Panc1 (cell line): ENCODE measurements around the gene ITGAL.

Experiments used
- POLR2AphosphoS5 ChIP-seq: IDR thresholded peaks from 2 replicates; pipeline ENCODE4 v1.6.1; 2012; ENCODE audit warnings: mild to moderate bottlenecking, low read depth, low read length, moderate library complexity
- REST ChIP-seq, 2 experiments: IDR thresholded peaks; 2 replicates each; pipeline ENCODE4 v1.6.1; 2011 to 2012; ENCODE audit warnings: low read depth in 2 of 2, control low read depth in 1 of 2, low read length in 1 of 2, mild to moderate bottlenecking in 1 of 2, moderate library complexity in 1 of 2; ENCODE audit not compliant: insufficient read depth in 1 of 2
- SIN3A ChIP-seq: IDR thresholded peaks from 2 replicates; pipeline ENCODE4 v1.6.1; 2012; ENCODE audit warnings: low read depth, mild to moderate bottlenecking, low read length, moderate library complexity, borderline replicate concordance; ENCODE audit not compliant: insufficient read depth
- TCF7L2 ChIP-seq: IDR thresholded peaks from 2 replicates; pipeline ENCODE4 v1.6.1; 2011; ENCODE audit warnings: mild to moderate bottlenecking, low read depth, low read length, inconsistent platforms
- TF ChIP-seq, protein P1 (sequence below): fragments of 450-650 bp; IDR thresholded peaks from 2 replicates; pipeline ENCODE4 v1.5.1; 2017; ENCODE audit warnings: mild to moderate bottlenecking

DNA sequence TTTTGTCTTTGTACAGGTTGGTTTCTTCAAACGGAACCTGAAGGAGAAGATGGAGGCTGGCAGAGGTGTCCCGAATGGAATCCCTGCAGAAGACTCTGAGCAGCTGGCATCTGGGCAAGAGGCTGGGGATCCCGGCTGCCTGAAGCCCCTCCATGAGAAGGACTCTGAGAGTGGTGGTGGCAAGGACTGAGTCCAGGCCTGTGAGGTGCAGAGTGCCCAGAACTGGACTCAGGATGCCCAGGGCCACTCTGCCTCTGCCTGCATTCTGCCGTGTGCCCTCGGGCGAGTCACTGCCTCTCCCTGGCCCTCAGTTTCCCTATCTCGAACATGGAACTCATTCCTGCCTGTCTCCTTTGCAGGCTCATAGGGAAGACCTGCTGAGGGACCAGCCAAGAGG, 48.9 kb downstream of the ITGAL start:
- TF ChIP-seq, protein P1, sequence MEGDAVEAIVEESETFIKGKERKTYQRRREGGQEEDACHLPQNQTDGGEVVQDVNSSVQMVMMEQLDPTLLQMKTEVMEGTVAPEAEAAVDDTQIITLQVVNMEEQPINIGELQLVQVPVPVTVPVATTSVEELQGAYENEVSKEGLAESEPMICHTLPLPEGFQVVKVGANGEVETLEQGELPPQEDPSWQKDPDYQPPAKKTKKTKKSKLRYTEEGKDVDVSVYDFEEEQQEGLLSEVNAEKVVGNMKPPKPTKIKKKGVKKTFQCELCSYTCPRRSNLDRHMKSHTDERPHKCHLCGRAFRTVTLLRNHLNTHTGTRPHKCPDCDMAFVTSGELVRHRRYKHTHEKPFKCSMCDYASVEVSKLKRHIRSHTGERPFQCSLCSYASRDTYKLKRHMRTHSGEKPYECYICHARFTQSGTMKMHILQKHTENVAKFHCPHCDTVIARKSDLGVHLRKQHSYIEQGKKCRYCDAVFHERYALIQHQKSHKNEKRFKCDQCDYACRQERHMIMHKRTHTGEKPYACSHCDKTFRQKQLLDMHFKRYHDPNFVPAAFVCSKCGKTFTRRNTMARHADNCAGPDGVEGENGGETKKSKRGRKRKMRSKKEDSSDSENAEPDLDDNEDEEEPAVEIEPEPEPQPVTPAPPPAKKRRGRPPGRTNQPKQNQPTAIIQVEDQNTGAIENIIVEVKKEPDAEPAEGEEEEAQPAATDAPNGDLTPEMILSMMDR = no peak
- no peak for TF ChIP-seq REST (IDR thresholded peaks at IDR 0.05; ENCODE audit: insufficient read depth in 1 of 2, low read depth in 2 of 2, low read length in 1 of 2)
- no peak for TF ChIP-seq SIN3A
- TF ChIP-seq POLR2AphosphoS5 = no peak
- no peak for TF ChIP-seq TCF7L2
